ENCODE measurements around the gene IL4R. TPM values are rescaled to one million over a fixed set of nuclear protein-coding genes. Genes with fewer than 3 reads are reported as not detected.

The IL4R gene
- total and polyA plus RNA-seq, 2 of the 13 experiments (the other 11 are each of a cell fraction or from before 2014, with no cell fraction given) = 15.9 to 49.6 TPM

GRCh38 chr16:27402964-27403600, 89.3 kb downstream of the IL4R start:
- DNase-seq (ENCODE audit: low spot score) = no peak
- H3K9ac ChIP-seq (ENCODE audit: insufficient read depth, low read depth, low read length) = no peak overlapping the region
- ATAC-seq = no peak
- H4K20me1 ChIP-seq (ENCODE audit: insufficient read depth, low read length) = no peaks in the 10 kb centered on the region
- in situ Hi-C loops (cut with HindIII; ENCODE audit: extremely low pct_ligation_motif_present, low pct_unique_long_range_greater_than_20kb) (no loop called here), intact Hi-C loops (cut with micrococcal nuclease; ENCODE audit: unreplicated experiment) (no loop called here)
- no peaks in the 10 kb centered on the region for H3K79me2 ChIP-seq (ENCODE audit: insufficient read depth, low read length)
- no TSS peak for BruUV-seq (replicated peaks)
- TF ChIP-seq ZNF629 (CRISPR knock-in tag; conservative IDR thresholded peaks at IDR 0.05) (peak; percentile 77), ZNF468 (CRISPR knock-in tag; IDR thresholded peaks at IDR 0.05) (no peak)
- ChIA-PET POLR2A (no interaction called here), CTCF (ENCODE audit: low intra/inter-chr PET ratio, low total read pairs) (no interaction called here)
- no peaks in the 10 kb centered on the region for H3K9me3 ChIP-seq (ENCODE audit: low read length)
- no peak overlapping the region for H2AFZ ChIP-seq (ENCODE audit: low read length)
- no peak overlapping the region for H3K4me2 ChIP-seq (ENCODE audit: low read depth, low read length)
- no peak overlapping the region for H3K4me3 ChIP-seq (replicated peaks in 1 of 3; ENCODE audit: insufficient read depth in 1 of 3, low read depth in 2 of 3, low read length in 3 of 3)
- H3K27ac ChIP-seq (ENCODE audit: extremely low read length, insufficient read depth, low read length) = no peak overlapping the region
- peaks cover 15 to 55% of the 10 kb centered on the region in 2 experiments for H3K27me3 ChIP-seq (ENCODE audit: control insufficient read depth in 1 of 2, insufficient read depth in 2 of 2, low read length in 2 of 2)
- H3K4me1 ChIP-seq (ENCODE audit: insufficient read depth, low read length) = peaks cover 26% of the 10 kb centered on the region
- FAIRE-seq = no peak
- WGBS (ENCODE audit: low lambda C conversion rate) = 56% methylated on average over 20 of the region's 20 CpGs
- H3K36me3 ChIP-seq (replicated peaks in 1 of 2; ENCODE audit: control insufficient read depth in 1 of 2, insufficient read depth in 2 of 2, low read length in 2 of 2) = no peaks in the 10 kb centered on the region

GRCh38 chr16:27403601-27403992, 89.8 kb downstream of the IL4R start:
- CTCF ChIA-PET (ENCODE audit: low intra/inter-chr PET ratio, low total read pairs) = no interaction called here

More at GRCh38 chr16:27403601-27403992, 89.8 kb downstream of the IL4R start:
- 40% methylated on average over 3 of the region's 6 CpGs for WGBS (ENCODE audit: low lambda C conversion rate)
- Histone ChIP-seq H3K4me3 (replicated peaks in 1 of 3; ENCODE audit: insufficient read depth in 1 of 3, low read depth in 2 of 3, low read length in 3 of 3) (no peak overlapping the region), H3K9ac (ENCODE audit: insufficient read depth, low read depth, low read length) (no peak overlapping the region), H3K27me3 (ENCODE audit: control insufficient read depth in 1 of 2, insufficient read depth in 2 of 2, low read length in 2 of 2) (peaks cover 15 to 55% of the 10 kb centered on the region in 2 experiments), H2AFZ (ENCODE audit: low read length) (no peak overlapping the region), H3K9me3 (ENCODE audit: low read length) (no peaks in the 10 kb centered on the region), H3K36me3 (replicated peaks in 1 of 2; ENCODE audit: control insufficient read depth in 1 of 2, insufficient read depth in 2 of 2, low read length in 2 of 2) (no peaks in the 10 kb centered on the region), H3K4me2 (ENCODE audit: low read depth, low read length) (no peak overlapping the region), H3K27ac (ENCODE audit: extremely low read length, insufficient read depth, low read length) (no peak overlapping the region), H3K79me2 (ENCODE audit: insufficient read depth, low read length) (no peaks in the 10 kb centered on the region), H3K4me1 (ENCODE audit: insufficient read depth, low read length) (peaks cover 31% of the 10 kb centered on the region), H4K20me1 (ENCODE audit: insufficient read depth, low read length) (no peaks in the 10 kb centered on the region)
- POLR2A ChIA-PET = no interaction called here
- intact Hi-C loops (cut with micrococcal nuclease; ENCODE audit: unreplicated experiment) (no loop called here), in situ Hi-C loops (cut with HindIII; ENCODE audit: extremely low pct_ligation_motif_present, low pct_unique_long_range_greater_than_20kb) (no loop called here)
- TF ChIP-seq ZNF629 (CRISPR knock-in tag; conservative IDR thresholded peaks at IDR 0.05) (peak; percentile 82), ATF7 (IDR thresholded peaks at IDR 0.05) (no peak), ATF7 (CRISPR knock-in tag; IDR thresholded peaks at IDR 0.05) (no peak)
- no peak for FAIRE-seq
- no peak for DNase-seq (ENCODE audit: low spot score)
- no peak for ATAC-seq
- BruUV-seq (replicated peaks) = no TSS peak

Data from HepG2 (cell line).